Upper lobe of left lung (tissue), 6 donors: ENCODE results near the gene MELK. TPM values are rescaled to one million over a fixed set of nuclear protein-coding genes. Genes with fewer than 3 reads are reported as not detected.
A peak's percentile ranks its signal among the peaks of the same experiment; 100 is the strongest.

Experiments
- ATAC-seq, 2 donors: fragments of 200-7000 bp; cut with Tn5 transposase; one replicate each; pipeline ENCODE4 v1.9.1; 2022; ENCODE audit warnings: mild to moderate bottlenecking in 2 of 2, moderate library complexity in 2 of 2; ENCODE audit not compliant: low FRiP score in 2 of 2
- DNase-seq, 2 donors: peaks; one replicate each; pipeline ENCODE4 v3.0.0-alpha.2; 2019 to 2020
- H3K27ac ChIP-seq, 4 donors: fragments of 200-600 bp; sonication (generic); one replicate each; pipeline ENCODE4 v1.5.1; 2016 to 2019
- H3K27me3 ChIP-seq, 4 donors: fragments of 200-600 bp; sonication (generic); one replicate each; pipeline ENCODE4 v1.5.1; 2017 to 2019
- H3K36me3 ChIP-seq, 4 donors: fragments of 200-600 bp; sonication (generic); one replicate each; pipeline ENCODE4 v1.5.1; 2016 to 2019
- H3K4me1 ChIP-seq, 4 donors: fragments of 200-600 bp; sonication (generic); one replicate each; pipeline ENCODE4 v1.5.1; 2018 to 2019
- H3K4me3 ChIP-seq, 4 donors: fragments of 200-600 bp; sonication (generic); one replicate each; pipeline ENCODE4 v1.5.1; 2017 to 2019; ENCODE audit warnings: mild to moderate bottlenecking in 2 of 4, moderate library complexity in 1 of 4
- H3K9me3 ChIP-seq, 4 donors: fragments of 200-600 bp; sonication (generic); one replicate each; pipeline ENCODE4 v1.5.1; 2018 to 2019
- CTCF ChIP-seq, 6 experiments: fragments of 450-650 bp in 4 of 6; fragments of 200-600 bp in 2 of 6; sonication (generic) in 2 of 6; IDR thresholded peaks; one replicate each; pipeline ENCODE4 v1.5.1; 2016 to 2019; ENCODE audit warnings: antibody characterized with exemption in 6 of 6
- EP300 ChIP-seq, 4 donors: sonication (generic); formaldehyde crosslinking; IDR thresholded peaks; one replicate each; pipeline ENCODE4 v1.5.1; 2017; ENCODE audit warnings: antibody characterized with exemption in 4 of 4, control low read depth in 2 of 4
- POLR2A ChIP-seq, 4 donors: fragments of 450-650 bp; IDR thresholded peaks; one replicate each; pipeline ENCODE4 v1.5.1; 2016 to 2017; ENCODE audit warnings: antibody characterized with exemption in 4 of 4, mild to moderate bottlenecking in 2 of 4
- POLR2AphosphoS5 ChIP-seq, 2 donors: sonication (generic); formaldehyde crosslinking; IDR thresholded peaks; one replicate each; pipeline ENCODE4 v1.5.1; 2017; ENCODE audit warnings: antibody characterized with exemption in 2 of 2
- WGBS, 2 donors: methylation state at CpG; one replicate each; pipeline ENCODE4 v1.1.5; 2017 to 2018; 5-methylcytosine and 5-hydroxymethylcytosine counted together
- total RNA-seq, 6 donors: library from RNA; depleted of rRNA in 4 of 6; stranded (reverse); fragments of >200 nt in 4 of 6; gene quantifications; one replicate each; pipeline versions ENCODE4 v1.1.0 to v1.2.1, GENCODE V29; 2016 to 2021
- donor health status: DM: no; HTN: no; CAD: no; lungs with moderate emphysema.
- donor health status: DM: no; HTN: yes; CAD: no; lungs with severe emphysema.

MELK gene
- total RNA-seq, 6 donors from 2014 or later = 0.55 to 4.0 (median 2.0) TPM; not detected in 1

DNA sequence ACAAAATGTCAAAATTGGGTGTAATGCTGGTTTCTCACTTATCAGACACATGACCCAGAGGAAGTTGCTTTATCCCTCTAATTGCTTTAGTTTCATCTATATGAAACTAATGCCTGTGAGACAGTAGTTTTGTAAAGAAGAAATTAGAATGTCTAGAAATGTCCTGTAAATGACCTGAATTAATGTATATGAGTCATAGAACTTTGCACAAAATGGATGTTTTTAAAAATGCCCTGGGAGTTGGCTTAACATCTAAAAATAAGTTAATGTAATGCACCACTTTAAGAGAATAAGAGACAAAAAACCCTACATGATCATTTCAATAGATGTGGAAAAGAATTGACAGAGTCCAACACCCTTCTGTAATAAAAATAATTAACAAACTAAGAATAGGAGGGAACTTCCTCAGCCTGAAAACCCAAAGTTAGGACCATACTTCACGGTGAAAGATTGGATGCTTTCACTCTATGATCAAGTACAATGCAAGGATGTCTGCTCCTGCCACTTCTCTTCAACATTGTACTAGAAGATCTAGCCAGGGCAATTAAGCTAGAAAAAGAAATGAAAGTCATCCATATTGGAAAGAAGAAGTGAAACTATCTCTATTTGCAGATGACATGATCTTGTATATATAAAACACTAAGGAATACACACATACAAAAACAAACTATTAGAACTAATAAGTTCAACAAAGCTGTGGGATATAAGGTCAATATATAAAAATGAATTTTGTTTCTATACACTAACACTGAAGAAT, 117.9 kb downstream of the MELK start:
- Histone ChIP-seq H3K4me1 (no peaks in the 10 kb centered on the region), H3K4me3 (no peak overlapping the region), H3K27ac (no peak overlapping the region), H3K9me3 (no peaks in the 10 kb centered on the region), H3K36me3 (no peaks in the 10 kb centered on the region), H3K27me3 (no peaks in the 10 kb centered on the region)
- no peak for ATAC-seq
- DNase-seq = no peak
- TF ChIP-seq CTCF (IDR thresholded peaks at IDR 0.05) (no peak), POLR2A (IDR thresholded peaks at IDR 0.05) (no peak), EP300 (IDR thresholded peaks at IDR 0.05) (no peak), POLR2AphosphoS5 (IDR thresholded peaks at IDR 0.05) (no peak)
- 67 to 81% methylated on average over 1 of the region's 1 CpG for WGBS, 2 donors

DNA sequence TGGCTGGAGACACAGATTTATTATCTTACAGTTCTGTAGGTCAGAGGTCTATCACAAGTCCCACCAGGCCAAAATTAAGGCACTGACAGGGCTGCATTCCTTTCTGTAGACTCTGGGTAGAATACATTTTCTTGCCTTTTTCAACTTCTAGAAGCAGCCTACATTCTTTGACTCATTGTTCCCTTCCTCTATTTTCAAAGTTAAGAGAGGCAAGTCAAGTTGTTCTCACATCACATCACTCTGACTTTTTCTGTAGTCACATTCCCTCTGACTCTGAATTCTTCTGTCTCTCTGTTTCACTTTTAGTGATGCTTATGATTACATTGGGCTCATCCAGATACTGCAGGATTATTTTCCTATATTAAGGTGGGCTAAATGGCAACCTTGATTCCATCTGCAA, 119.0 kb downstream of the MELK start:
- DNase-seq (no peak), ATAC-seq (no peak)
- no peak overlapping the region for H3K27ac ChIP-seq
- H3K9me3 ChIP-seq = no peaks in the 10 kb centered on the region
- no peak for TF ChIP-seq POLR2A (IDR thresholded peaks at IDR 0.05)
- H3K4me1 ChIP-seq = no peaks in the 10 kb centered on the region
- H3K27me3 ChIP-seq = no peaks in the 10 kb centered on the region
- no peaks in the 10 kb centered on the region for H3K36me3 ChIP-seq
- H3K4me3 ChIP-seq = no peak overlapping the region

DNA sequence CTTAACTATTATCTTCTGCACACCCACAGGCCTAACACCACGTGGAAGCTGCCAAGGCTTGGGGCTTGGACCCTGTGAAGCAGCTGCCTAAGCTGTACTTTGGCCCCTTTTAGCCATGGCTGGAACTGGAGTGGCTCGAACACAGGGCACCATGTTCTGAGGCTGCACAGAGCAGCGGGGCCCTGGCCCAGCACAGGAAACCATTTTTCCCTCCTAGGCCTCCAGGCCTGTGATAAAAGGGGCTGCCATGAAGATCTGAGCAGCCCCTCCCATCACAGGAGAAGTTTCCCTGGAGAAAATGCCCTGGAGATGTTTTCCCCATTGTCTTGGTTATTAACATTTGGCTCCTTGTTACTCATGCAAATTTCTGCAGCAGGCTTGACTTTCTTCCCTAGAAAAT, 126.3 kb downstream of the MELK start:
- H3K9me3 ChIP-seq = peaks cover 3 to 11% (median 6%) of the 10 kb centered on the region in 4 donors
- no peaks in the 10 kb centered on the region for H3K27me3 ChIP-seq
- no peak overlapping the region for H3K27ac ChIP-seq
- ATAC-seq (no peak), DNase-seq (no peak)
- no peak overlapping the region for H3K4me3 ChIP-seq
- TF ChIP-seq POLR2A (IDR thresholded peaks at IDR 0.05) = no peak
- TF ChIP-seq EP300 (IDR thresholded peaks at IDR 0.05) = no peak
- no peak for TF ChIP-seq CTCF (IDR thresholded peaks at IDR 0.05)
- no peak for TF ChIP-seq POLR2AphosphoS5 (IDR thresholded peaks at IDR 0.05)
- 13 to 64% methylated on average over 1 to 3 of the region's 3 CpGs for WGBS, 2 donors
- H3K36me3 ChIP-seq = no peaks in the 10 kb centered on the region
- H3K4me1 ChIP-seq = no peaks in the 10 kb centered on the region

DNA sequence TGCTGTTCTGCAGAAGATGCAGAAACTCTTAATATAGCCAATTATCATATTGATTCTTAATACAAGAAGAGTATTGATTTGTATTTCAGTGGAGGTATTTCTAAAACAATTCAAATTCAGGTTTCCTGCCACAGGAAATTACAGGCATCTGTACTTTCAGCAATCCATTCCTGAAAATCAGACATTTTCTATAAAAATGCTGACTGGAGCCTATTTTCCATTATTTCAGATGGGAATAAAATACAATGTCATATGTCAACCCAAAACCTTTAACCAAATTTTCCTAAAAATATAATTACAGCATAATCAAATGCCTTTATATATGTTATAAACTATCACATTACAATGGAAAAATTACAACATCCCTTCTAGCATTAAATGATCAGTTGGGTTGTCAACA, 131.5 kb downstream of the MELK start:
- TF ChIP-seq POLR2A (IDR thresholded peaks at IDR 0.05) (no peak), CTCF (IDR thresholded peaks at IDR 0.05) (no peak), EP300 (IDR thresholded peaks at IDR 0.05) (no peak)
- ATAC-seq (no peak), DNase-seq (no peak)
- H3K4me1 ChIP-seq = no peaks in the 10 kb centered on the region
- no peak overlapping the region for H3K4me3 ChIP-seq
- peaks cover 0 to 3% (median 0%) of the 10 kb centered on the region in 4 donors for H3K9me3 ChIP-seq
- H3K27ac ChIP-seq = no peak overlapping the region
- no peaks in the 10 kb centered on the region for H3K27me3 ChIP-seq
- no peaks in the 10 kb centered on the region for H3K36me3 ChIP-seq

DNA sequence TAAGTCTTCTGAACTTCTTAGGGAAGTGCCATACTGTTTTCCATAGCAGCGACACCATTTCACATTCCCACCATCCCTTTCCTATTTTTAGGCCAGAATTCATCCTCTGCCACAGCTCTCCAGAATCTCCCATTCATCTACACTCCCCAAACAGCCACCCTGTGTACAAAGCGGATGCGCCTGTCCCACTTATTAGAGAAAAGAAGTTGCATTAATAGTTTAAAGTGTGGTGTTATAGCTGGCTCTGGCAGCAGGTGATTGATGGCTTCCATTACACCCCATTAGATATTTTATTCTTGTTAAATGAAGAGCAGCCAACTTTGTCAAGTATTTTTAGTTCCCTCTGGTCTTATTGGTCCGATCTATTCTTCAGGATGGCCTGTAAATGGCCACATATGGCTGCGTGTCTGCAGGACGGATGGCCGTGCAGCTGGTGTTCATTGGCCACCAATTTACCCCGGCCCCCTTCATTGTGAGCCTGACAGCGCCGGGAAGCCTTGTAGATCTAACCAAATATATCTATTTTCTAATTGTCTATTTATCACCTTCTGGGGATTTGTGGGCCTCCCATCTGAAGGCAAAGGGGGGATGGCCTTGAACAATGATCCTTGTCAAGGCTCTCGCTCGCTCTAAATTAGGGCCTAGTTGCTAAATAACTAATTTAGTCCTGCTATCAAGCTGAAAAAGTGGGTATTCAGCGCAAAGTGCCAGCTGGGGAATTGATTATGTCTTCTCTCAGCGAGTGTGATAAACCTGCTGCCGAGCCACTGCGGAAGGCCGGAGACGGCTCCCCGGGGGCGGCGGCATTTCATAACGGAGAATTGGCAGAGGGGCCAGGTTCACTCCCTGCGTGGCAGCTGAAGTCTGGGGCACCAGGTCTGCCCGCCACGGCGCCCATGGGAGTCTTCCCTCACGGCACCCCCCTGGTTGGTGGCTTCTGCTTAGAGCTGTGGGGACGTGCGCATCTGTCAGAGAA, 141.1 kb downstream of the MELK start:
- Histone ChIP-seq H3K4me3 (no peak overlapping the region), H3K27me3 (no peaks in the 10 kb centered on the region), H3K27ac (no peak overlapping the region), H3K9me3 (no peaks in the 10 kb centered on the region), H3K4me1 (no peaks in the 10 kb centered on the region), H3K36me3 (no peaks in the 10 kb centered on the region)
- TF ChIP-seq POLR2AphosphoS5 (IDR thresholded peaks at IDR 0.05) (no peak), CTCF (IDR thresholded peaks at IDR 0.05) (no peak), POLR2A (IDR thresholded peaks at IDR 0.05) (no peak), EP300 (IDR thresholded peaks at IDR 0.05) (no peak)
- ATAC-seq = no peak
- WGBS, 2 donors = 89 to 94% methylated on average over 29 of the region's 29 CpGs
- DNase-seq = peak in 1 of 2 donors; percentile 56
